CD8-positive, alpha-beta memory T cell (primary cell): Measurements from ENCODE around the gene EFHD2. TPM values are rescaled to one million over a fixed set of nuclear protein-coding genes. Genes with fewer than 3 reads are reported as not detected.

Source experiments
- CTCF ChIA-PET: fragments of 350-600 bp; sonication (Branson Sonifier 250); formaldehyde crosslinking; loops from one replicate; lab custom pipeline; 2021; ENCODE audit warnings: antibody characterized with exemption; lab: Charles Lee
- POLR2A ChIA-PET: fragments of 350-600 bp; sonication (Branson Sonifier 250); formaldehyde crosslinking; loops from one replicate; lab custom pipeline; 2021; ENCODE audit warnings: antibody characterized with exemption; lab: Charles Lee
- DNase-seq, 5 donors: peaks; one replicate each; pipeline versions ENCODE4 v3.0.0 to v3.0.0-alpha.2; 2020 to 2022; ENCODE audit warnings: mixed read lengths in 1 of 5
- H3K27ac ChIP-seq: one replicate; pipeline ENCODE4 v1.7.0; 2013; ENCODE audit warnings: low read depth, mild to moderate bottlenecking, low read length, moderate library complexity
- H3K27me3 ChIP-seq: 2 replicates; pipeline ENCODE4 v1.7.0; 2013; ENCODE audit warnings: low read length, mild to moderate bottlenecking; ENCODE audit not compliant: insufficient read depth, poor library complexity, severe bottlenecking
- H3K36me3 ChIP-seq: 2 replicates; pipeline ENCODE4 v1.7.0; 2013; ENCODE audit warnings: mild to moderate bottlenecking, low read length, moderate library complexity; ENCODE audit not compliant: insufficient read depth
- H3K4me1 ChIP-seq: 2 replicates; pipeline ENCODE4 v1.7.0; 2013; ENCODE audit warnings: mild to moderate bottlenecking, low read length, moderate library complexity; ENCODE audit not compliant: insufficient read depth
- H3K4me3 ChIP-seq: 2 replicates; pipeline ENCODE4 v1.7.0; 2013; ENCODE audit warnings: mild to moderate bottlenecking, low read length
- H3K9me3 ChIP-seq: 2 replicates; pipeline ENCODE4 v1.7.0; 2013; ENCODE audit warnings: mild to moderate bottlenecking, low read length
- H3K27ac Mint-ChIP-seq, 8 donors: one replicate each; pipeline ENCODE4 v1.8.0; 2020 to 2021; ENCODE audit warnings: mixed read lengths in 8 of 8, mild to moderate bottlenecking in 6 of 8, inconsistent platforms in 3 of 8, moderate library complexity in 3 of 8
- H3K27me3 Mint-ChIP-seq, 2 donors: one replicate each; pipeline ENCODE4 v1.8.0; 2020 to 2021; ENCODE audit warnings: mixed read lengths in 2 of 2, mild to moderate bottlenecking in 1 of 2, moderate library complexity in 1 of 2
- H3K36me3 Mint-ChIP-seq, 3 donors: one replicate each; pipeline ENCODE4 v1.8.0; 2020 to 2021; ENCODE audit warnings: mixed read lengths in 3 of 3, inconsistent platforms in 1 of 3, mild to moderate bottlenecking in 1 of 3
- H3K4me1 Mint-ChIP-seq, 3 donors: one replicate each; pipeline ENCODE4 v1.8.0; 2020 to 2021; ENCODE audit warnings: mixed read lengths in 3 of 3, inconsistent platforms in 1 of 3, mild to moderate bottlenecking in 1 of 3
- H3K4me3 Mint-ChIP-seq, 7 donors: one replicate each; pipeline ENCODE4 v1.8.0; 2020 to 2021; ENCODE audit warnings: mixed read lengths in 7 of 7, mild to moderate bottlenecking in 6 of 7, moderate library complexity in 4 of 7, inconsistent platforms in 2 of 7
- H3K9me3 Mint-ChIP-seq, 5 donors: one replicate each; pipeline ENCODE4 v1.8.0; 2020 to 2022; ENCODE audit warnings: mixed read lengths in 5 of 5, mild to moderate bottlenecking in 3 of 5, moderate library complexity in 2 of 5, inconsistent platforms in 1 of 5
- polyA plus RNA-seq: library from polyadenylated mRNA; unstranded; fragments of 300-500 nt; fragmentation: Illumina TruSeq; gene quantifications from one replicate; pipeline ENCODE4 v1.2.3, GENCODE V29; 2021
- total RNA-seq, 2 experiments: library from RNA; stranded (reverse); gene quantifications; one replicate each; pipeline ENCODE4 v1.2.3, GENCODE V29; 2021

Gene EFHD2
- total and polyA plus RNA-seq, 3 experiments from 2014 or later = 64.7 to 154 (median 67.9) TPM

GRCh38 chr1:15476927-15477326, 67.2 kb downstream of the EFHD2 start:
- Mint-ChIP-seq H3K27ac (no peak overlapping the region), H3K9me3 (no peaks in the 10 kb centered on the region), H3K36me3 (peaks cover 0 to 2% (median 0%) of the 10 kb centered on the region in 3 donors), H3K27me3 (peaks cover 0 to 2% of the 10 kb centered on the region in 2 donors), H3K4me3 (no peak overlapping the region), H3K4me1 (no peaks in the 10 kb centered on the region)
- ChIA-PET CTCF (no interaction called here), POLR2A (no interaction called here)
- DNase-seq = no peak
- Histone ChIP-seq H3K4me1 (no peaks in the 10 kb centered on the region), H3K4me3 (no peak overlapping the region), H3K9me3 (no peaks in the 10 kb centered on the region), H3K27ac (no peak overlapping the region), H3K36me3 (no peaks in the 10 kb centered on the region), H3K27me3 (no peaks in the 10 kb centered on the region)

- ChIA-PET POLR2A (no interaction called here), CTCF (no interaction called here)
- DNase-seq = no peak
- no peak overlapping the region for H3K27ac Mint-ChIP-seq
- H3K36me3 ChIP-seq = no peaks in the 10 kb centered on the region
- peaks cover 0 to 2% (median 0%) of the 10 kb centered on the region in 3 donors for H3K36me3 Mint-ChIP-seq
- H3K27me3 Mint-ChIP-seq = peaks cover 0 to 2% of the 10 kb centered on the region in 2 donors
- H3K27me3 ChIP-seq = no peaks in the 10 kb centered on the region
- no peaks in the 10 kb centered on the region for H3K4me1 ChIP-seq
- H3K4me3 ChIP-seq = no peak overlapping the region
- no peaks in the 10 kb centered on the region for H3K9me3 Mint-ChIP-seq
- no peaks in the 10 kb centered on the region for H3K9me3 ChIP-seq
- H3K27ac ChIP-seq = no peak overlapping the region
- H3K4me3 Mint-ChIP-seq = no peak overlapping the region
- no peaks in the 10 kb centered on the region for H3K4me1 Mint-ChIP-seq
Measured at GRCh38 chr1:15477646-15478212, 68.0 kb downstream of the EFHD2 start.

Other genes with a start within 250 kb of the EFHD2 start
- not detected for gene FHAD1, start 162.7 kb upstream of the EFHD2 start, total RNA-seq
- gene FHAD1, start 162.7 kb upstream of the EFHD2 start, polyA plus RNA-seq = not detected
- not detected for gene CTRC, start 28.6 kb downstream of the EFHD2 start, total RNA-seq
- not detected for gene CTRC, start 28.6 kb downstream of the EFHD2 start, polyA plus RNA-seq
- not detected for gene CELA2A, start 46.8 kb downstream of the EFHD2 start, total RNA-seq
- not detected for gene CELA2A, start 46.8 kb downstream of the EFHD2 start, polyA plus RNA-seq
- gene CELA2B, start 66.2 kb downstream of the EFHD2 start, total RNA-seq = not detected
- not detected for gene CELA2B, start 66.2 kb downstream of the EFHD2 start, polyA plus RNA-seq
- gene CASP9, start 114.3 kb downstream of the EFHD2 start, total RNA-seq = 1 to 10 TPM; 9.2 to 9.6 TPM
- gene CASP9, start 114.3 kb downstream of the EFHD2 start, polyA plus RNA-seq = 9.8 TPM
- gene DNAJC16, start 117.0 kb downstream of the EFHD2 start, total RNA-seq = 10 to 100 TPM; 19.4 to 22.0 TPM
- 9.1 TPM for gene DNAJC16, start 117.0 kb downstream of the EFHD2 start, polyA plus RNA-seq
- gene AGMAT, start 175.2 kb downstream of the EFHD2 start, total RNA-seq = 10 to 100 TPM; 18.5 to 19.7 TPM
- 6.2 TPM for gene AGMAT, start 175.2 kb downstream of the EFHD2 start, polyA plus RNA-seq
- 10 to 100 TPM; 47.8 to 50.4 TPM for gene DDI2, start 207.6 kb downstream of the EFHD2 start, total RNA-seq
- 6.1 TPM for gene DDI2, start 207.6 kb downstream of the EFHD2 start, polyA plus RNA-seq